ENCODE results near the gene CBX8. TPM values are rescaled to one million over a fixed set of nuclear protein-coding genes. Genes with fewer than 3 reads are reported as not detected.

The CBX8 gene
- total RNA-seq, 1 donor from 2014 or later, result 1.1 TPM

DNA sequence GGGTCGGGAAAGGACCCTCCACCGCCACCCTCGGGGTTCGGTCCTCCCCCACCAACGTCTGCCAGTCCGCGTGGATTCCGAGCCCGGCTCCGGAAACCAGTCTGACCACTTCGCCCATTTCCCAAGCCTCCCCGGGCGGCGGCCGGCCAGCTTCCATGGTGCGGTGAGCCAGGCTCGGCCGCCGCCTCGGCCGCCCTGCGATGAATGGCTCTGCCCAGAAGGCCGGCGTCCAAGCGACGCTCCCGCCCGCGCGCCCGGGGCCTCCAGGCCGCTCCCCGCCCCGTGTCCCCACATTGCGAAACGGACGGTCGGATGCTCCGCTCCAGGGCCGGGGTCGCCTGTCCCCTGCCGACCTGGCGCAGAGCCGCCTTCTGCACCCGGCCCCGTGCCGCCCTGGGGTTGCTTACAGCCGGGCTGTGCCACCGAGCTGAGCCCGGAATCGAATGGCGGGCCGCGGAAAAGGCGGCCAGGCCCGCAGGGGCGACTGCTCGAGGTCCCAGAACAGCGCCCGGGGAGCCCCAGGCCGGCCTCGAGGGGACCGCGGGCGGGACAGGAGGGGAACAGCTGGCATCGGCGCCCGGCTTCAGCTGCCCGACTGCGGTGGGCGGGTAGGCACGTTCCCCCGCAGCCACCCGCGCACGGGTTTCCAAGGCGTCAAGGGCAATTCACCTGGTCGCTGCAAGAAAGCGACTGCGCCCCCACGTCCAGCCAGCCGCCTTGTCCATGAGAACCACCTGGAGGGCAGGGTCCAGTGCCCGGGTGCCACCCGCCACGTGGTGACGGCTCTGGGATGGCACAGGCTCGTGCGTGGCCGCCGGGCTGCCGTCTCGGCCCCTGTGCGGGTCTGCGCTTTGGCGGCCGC is 18.3 kb upstream of the CBX8 start:
- H3K4me3 ChIP-seq, result peak overlapping the region; percentile 24 to 59
- no peak overlapping the region for H3K27ac ChIP-seq
- DNase-seq (ENCODE audit: low spot score in 2 of 2), result no peak
- peaks cover 51% of the 10 kb centered on the region for H3K27me3 ChIP-seq
- H3K4me1 ChIP-seq, result peaks cover 23 to 39% of the 10 kb centered on the region in 2 donors
- TF ChIP-seq, protein P1, sequence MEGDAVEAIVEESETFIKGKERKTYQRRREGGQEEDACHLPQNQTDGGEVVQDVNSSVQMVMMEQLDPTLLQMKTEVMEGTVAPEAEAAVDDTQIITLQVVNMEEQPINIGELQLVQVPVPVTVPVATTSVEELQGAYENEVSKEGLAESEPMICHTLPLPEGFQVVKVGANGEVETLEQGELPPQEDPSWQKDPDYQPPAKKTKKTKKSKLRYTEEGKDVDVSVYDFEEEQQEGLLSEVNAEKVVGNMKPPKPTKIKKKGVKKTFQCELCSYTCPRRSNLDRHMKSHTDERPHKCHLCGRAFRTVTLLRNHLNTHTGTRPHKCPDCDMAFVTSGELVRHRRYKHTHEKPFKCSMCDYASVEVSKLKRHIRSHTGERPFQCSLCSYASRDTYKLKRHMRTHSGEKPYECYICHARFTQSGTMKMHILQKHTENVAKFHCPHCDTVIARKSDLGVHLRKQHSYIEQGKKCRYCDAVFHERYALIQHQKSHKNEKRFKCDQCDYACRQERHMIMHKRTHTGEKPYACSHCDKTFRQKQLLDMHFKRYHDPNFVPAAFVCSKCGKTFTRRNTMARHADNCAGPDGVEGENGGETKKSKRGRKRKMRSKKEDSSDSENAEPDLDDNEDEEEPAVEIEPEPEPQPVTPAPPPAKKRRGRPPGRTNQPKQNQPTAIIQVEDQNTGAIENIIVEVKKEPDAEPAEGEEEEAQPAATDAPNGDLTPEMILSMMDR (IDR thresholded peaks at IDR 0.05), result no peak
- H3K36me3 ChIP-seq, result no peaks in the 10 kb centered on the region
- intact Hi-C loops (cut with DNase I), result loop anchor here (2.0 kb wide), 1 partner anchor 40 kb away; no protein-coding TSS in a partner anchor
- H3K9me3 ChIP-seq, result no peaks in the 10 kb centered on the region

DNA sequence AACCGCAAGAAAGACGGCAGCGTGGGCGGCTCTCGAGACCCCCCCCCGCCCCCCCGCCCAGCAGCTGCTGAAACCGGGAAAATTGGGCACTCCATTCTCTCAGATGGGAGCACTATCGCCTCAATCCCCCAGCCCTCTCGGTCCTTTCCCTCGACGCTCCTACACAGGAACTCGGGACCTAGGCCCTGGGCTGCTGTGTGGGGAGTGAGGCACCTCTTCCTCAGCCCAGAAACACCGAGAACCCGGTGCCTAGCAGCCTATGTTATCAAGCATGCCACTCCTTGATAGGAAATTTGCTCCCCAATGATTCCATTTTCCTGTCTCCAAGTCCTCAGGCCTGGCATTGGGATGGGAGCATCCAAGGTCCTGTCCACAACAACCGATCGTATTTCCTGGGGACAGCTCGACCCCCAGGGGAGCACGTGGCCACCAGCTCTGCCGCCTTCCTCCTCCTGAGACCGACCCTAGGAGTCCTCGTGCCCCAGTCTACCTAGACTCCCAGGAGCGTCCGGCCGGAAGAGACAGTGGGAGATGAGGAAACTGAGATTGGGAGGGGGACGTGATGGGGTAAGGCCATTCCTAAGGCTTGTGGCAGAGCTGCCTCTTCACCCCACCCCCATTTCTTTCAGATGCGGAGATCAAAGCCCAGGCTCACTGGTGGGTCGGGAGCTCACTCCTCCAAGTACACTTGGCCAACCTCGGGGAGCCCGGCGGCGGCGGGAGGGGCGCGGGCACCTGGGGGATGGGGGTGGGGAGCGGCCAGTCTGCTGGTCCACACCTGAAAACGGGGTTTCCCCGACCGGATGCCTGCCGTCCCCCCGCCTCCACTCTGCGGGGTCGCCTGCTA is 17.5 kb upstream of the CBX8 start:
- no peaks in the 10 kb centered on the region for H3K36me3 ChIP-seq
- no peaks in the 10 kb centered on the region for H3K9me3 ChIP-seq
- no peak overlapping the region for H3K27ac ChIP-seq
- peaks cover 23 to 44% of the 10 kb centered on the region in 2 donors for H3K4me1 ChIP-seq
- peaks cover 56% of the 10 kb centered on the region for H3K27me3 ChIP-seq
- intact Hi-C loops (cut with DNase I), result loop anchor here (2.0 kb wide), 1 partner anchor 40 kb away; no protein-coding TSS in a partner anchor
- no peak for DNase-seq (ENCODE audit: low spot score in 2 of 2)
- peak overlapping the region; percentile 24 to 59 for H3K4me3 ChIP-seq
- TF ChIP-seq, protein P1 (IDR thresholded peaks at IDR 0.05), result no peak

DNA sequence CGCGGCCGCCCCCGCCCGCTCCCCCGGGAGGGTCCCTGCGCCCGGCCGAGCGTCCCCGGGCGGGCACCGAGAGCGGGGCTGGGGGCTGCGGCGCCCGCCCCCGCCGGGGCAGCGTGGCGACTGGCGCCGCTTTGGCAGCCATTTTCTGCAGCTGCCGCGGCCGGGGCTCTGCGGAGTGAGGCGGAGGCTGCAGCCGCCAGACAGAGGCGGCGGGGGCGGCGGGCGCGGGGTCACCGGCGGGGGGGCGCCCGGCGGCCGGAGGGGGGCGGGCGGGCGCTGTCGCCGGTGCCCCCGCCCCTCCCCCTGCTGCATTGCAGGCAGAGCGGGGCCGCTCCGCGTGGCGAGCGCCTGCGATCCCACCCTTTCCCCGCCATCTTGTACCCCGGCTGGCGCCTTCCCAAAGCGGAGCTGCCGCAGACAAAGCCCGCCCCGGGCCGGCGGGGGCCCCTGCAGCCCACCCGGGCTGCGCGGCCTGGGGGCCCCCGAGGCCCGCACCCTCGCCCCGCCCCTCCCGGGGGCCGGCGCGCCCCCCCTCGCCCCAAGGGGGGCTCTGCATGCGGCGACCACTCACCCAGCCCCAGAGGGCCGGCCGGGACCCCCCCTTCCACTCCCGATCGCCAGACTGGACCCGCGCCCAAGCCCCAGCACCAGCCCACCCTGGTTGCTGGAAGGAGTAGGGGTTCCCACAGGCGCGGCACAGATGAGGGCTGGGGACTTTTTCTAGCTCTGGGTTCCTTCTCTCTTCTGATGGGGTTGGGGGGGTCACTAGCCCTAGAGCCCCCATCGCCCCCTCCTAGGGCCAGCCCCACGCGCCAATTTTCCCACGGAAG is 16.6 kb upstream of the CBX8 start:
- DNase-seq (ENCODE audit: low spot score in 2 of 2), result no peak
- no peaks in the 10 kb centered on the region for H3K9me3 ChIP-seq
- intact Hi-C loops (cut with DNase I), result loop anchor here (2.0 kb wide), 1 partner anchor 39 kb away; no protein-coding TSS in a partner anchor
- H3K27ac ChIP-seq, result no peak overlapping the region
- H3K36me3 ChIP-seq, result no peaks in the 10 kb centered on the region
- peaks cover 63% of the 10 kb centered on the region for H3K27me3 ChIP-seq
- TF ChIP-seq, protein P1 (IDR thresholded peaks at IDR 0.05), result no peak
- peak overlapping the region; percentile 43 to 46 for H3K4me3 ChIP-seq
- peaks cover 23 to 44% of the 10 kb centered on the region in 2 donors for H3K4me1 ChIP-seq

DNA sequence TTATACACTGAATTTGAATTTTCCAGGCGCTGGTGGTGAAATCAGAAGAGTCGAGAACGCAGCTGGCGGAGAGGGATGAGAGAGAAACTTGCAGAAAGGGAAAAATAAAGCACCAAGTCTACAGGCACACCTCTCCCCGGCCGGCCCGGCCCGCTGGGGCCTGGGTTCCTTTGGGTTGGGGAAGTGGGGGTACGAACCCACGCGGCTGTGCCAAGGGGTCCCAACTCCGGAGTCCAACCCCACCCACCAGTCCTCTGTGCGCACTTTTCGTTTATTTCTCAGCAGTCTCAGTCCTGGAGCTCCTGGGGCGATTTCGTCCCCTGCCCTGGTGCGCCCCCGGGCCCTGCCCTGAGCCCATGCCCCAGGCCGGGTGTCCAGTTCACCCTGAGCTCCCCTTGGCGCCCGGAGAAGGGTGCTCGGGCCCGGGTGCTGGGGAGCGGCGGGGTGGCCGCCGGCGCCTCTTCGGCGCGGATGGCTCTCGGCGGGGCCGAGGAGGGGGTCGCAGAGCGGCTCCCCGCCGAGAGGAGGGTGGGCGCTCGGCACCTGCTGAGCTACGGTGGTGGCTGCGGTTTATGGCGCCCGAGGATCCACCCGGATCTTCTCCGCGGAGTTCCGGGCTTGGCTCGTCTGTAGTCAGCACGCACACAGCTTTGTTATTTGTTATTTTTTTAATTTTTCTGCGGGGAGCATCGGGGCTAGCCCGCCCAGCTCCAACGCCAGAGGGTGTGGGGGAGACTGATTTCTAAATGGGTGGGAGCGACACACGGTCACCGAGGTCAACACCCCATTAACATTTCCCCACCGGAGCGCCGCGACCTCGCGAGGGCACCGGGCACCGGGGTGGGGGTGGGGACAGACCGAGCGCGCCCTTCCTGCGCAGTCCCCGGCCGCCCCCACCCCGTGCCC is 15.7 kb upstream of the CBX8 start:
- intact Hi-C loops (cut with DNase I), result no loop called here
- TF ChIP-seq, protein P1 (IDR thresholded peaks at IDR 0.05), result no peak
- peak overlapping the region; percentile 43 to 46 for H3K4me3 ChIP-seq
- no peaks in the 10 kb centered on the region for H3K9me3 ChIP-seq
- H3K27ac ChIP-seq, result no peak overlapping the region
- H3K27me3 ChIP-seq, result peaks cover 63% of the 10 kb centered on the region
- DNase-seq (ENCODE audit: low spot score in 2 of 2), result no peak
- no peaks in the 10 kb centered on the region for H3K36me3 ChIP-seq
- peaks cover 23 to 44% of the 10 kb centered on the region in 2 donors for H3K4me1 ChIP-seq

All from ascending aorta (tissue), 2 donors.